Tibial nerve (tissue), 4 donors: ENCODE measurements around the gene HMOX2.

ENCODE experiments used
- CTCF ChIP-seq, 5 experiments: fragments of 200-600 bp in 3 of 5; fragments of 450-650 bp in 2 of 5; sonication (generic) in 3 of 5; IDR thresholded peaks; one replicate each; pipeline ENCODE4 v1.5.1; 2016 to 2019; ENCODE audit warnings: antibody characterized with exemption in 5 of 5, mild to moderate bottlenecking in 3 of 5, moderate library complexity in 2 of 5
- EP300 ChIP-seq, 2 donors: sonication (generic); formaldehyde crosslinking; IDR thresholded peaks; one replicate each; pipeline ENCODE4 v1.6.1; 2017; ENCODE audit warnings: antibody characterized with exemption in 2 of 2, mild to moderate bottlenecking in 1 of 2
- POLR2A ChIP-seq, 2 donors: fragments of 450-650 bp; IDR thresholded peaks; one replicate each; pipeline ENCODE4 v1.6.1; 2017; ENCODE audit warnings: antibody characterized with exemption in 2 of 2, mild to moderate bottlenecking in 2 of 2, moderate library complexity in 2 of 2

- TF ChIP-seq CTCF (IDR thresholded peaks at IDR 0.05): no peak
- TF ChIP-seq POLR2A (IDR thresholded peaks at IDR 0.05): no peak
- no peak for TF ChIP-seq EP300 (IDR thresholded peaks at IDR 0.05)
Measured at GRCh38 chr16:4510747-4511426, 34.7 kb downstream of the HMOX2 start.
